Measurements from ENCODE around the gene CPA4.

DNA sequence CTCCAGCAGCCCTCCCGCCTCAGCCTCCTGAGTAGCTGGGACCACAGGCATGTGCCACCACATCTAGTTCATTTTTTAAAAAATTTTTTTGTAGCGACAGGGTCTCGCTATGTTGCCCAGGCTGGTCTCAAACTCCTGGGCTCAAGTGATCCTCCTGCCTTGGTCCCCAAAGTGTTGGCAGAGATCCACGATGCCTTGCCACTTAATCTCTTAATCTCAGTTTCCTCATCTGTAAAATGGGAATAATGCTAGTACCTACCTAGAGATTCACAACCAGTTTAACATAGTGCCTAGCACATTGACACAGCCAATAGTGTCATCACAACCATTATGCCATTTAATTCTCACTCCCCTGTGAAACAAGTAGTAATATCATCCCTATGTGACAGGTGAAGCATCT is 4.8 kb upstream of the CPA4 start:
- TF ChIP-seq EP300 (IDR thresholded peaks at IDR 0.05) (no peak), POLR2A (IDR thresholded peaks at IDR 0.05) (no peak)
- TF ChIP-seq, protein P1, sequence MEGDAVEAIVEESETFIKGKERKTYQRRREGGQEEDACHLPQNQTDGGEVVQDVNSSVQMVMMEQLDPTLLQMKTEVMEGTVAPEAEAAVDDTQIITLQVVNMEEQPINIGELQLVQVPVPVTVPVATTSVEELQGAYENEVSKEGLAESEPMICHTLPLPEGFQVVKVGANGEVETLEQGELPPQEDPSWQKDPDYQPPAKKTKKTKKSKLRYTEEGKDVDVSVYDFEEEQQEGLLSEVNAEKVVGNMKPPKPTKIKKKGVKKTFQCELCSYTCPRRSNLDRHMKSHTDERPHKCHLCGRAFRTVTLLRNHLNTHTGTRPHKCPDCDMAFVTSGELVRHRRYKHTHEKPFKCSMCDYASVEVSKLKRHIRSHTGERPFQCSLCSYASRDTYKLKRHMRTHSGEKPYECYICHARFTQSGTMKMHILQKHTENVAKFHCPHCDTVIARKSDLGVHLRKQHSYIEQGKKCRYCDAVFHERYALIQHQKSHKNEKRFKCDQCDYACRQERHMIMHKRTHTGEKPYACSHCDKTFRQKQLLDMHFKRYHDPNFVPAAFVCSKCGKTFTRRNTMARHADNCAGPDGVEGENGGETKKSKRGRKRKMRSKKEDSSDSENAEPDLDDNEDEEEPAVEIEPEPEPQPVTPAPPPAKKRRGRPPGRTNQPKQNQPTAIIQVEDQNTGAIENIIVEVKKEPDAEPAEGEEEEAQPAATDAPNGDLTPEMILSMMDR (IDR thresholded peaks at IDR 0.05) = no peak

Measured in suprapubic skin (tissue), 3 donors.